ENCODE data around the gene GLI2. TPM values are rescaled to one million over a fixed set of nuclear protein-coding genes. Genes with fewer than 3 reads are reported as not detected.

Gene GLI2
- total RNA-seq, 1 experiment from 2014 or later, result 0.23 TPM

GRCh38 chr2:120737340-120738101, 1.9 kb downstream of the GLI2 start:
- no peak for DNase-seq (ENCODE audit: low read depth)

GRCh38 chr2:120738117-120738516, 2.4 kb downstream of the GLI2 start:
- no peak for DNase-seq (ENCODE audit: low read depth)

GRCh38 chr2:120738786-120739437, 3.2 kb downstream of the GLI2 start:
- DNase-seq (ENCODE audit: low read depth), result no peak

GRCh38 chr2:120739438-120740090, 3.9 kb downstream of the GLI2 start:
- DNase-seq (ENCODE audit: low read depth), result no peak

GRCh38 chr2:120740375-120740764, 4.7 kb downstream of the GLI2 start:
- no peak for DNase-seq (ENCODE audit: low read depth)

GRCh38 chr2:120740765-120741524, 5.3 kb downstream of the GLI2 start:
- no peak for DNase-seq (ENCODE audit: low read depth)

- no peak for DNase-seq (ENCODE audit: low read depth)
Observed at GRCh38 chr2:120741571-120742561, 6.2 kb downstream of the GLI2 start.

GRCh38 chr2:120743657-120744056, 8.0 kb downstream of the GLI2 start:
- DNase-seq (ENCODE audit: low read depth), result no peak

GRCh38 chr2:120744817-120745216, 9.1 kb downstream of the GLI2 start:
- no peak for DNase-seq (ENCODE audit: low read depth)

- DNase-seq (ENCODE audit: low read depth), result no peak
Observed at GRCh38 chr2:120745420-120746111, 9.9 kb downstream of the GLI2 start.

- no peak for DNase-seq (ENCODE audit: low read depth)
Observed at GRCh38 chr2:120746144-120746543, 10.5 kb downstream of the GLI2 start.

- no peak for DNase-seq (ENCODE audit: low read depth)
Observed at GRCh38 chr2:120747281-120747680, 11.6 kb downstream of the GLI2 start.

GRCh38 chr2:120747706-120748105, 12.0 kb downstream of the GLI2 start:
- DNase-seq (ENCODE audit: low read depth), result no peak

GRCh38 chr2:120748310-120748709, 12.6 kb downstream of the GLI2 start:
- no peak for DNase-seq (ENCODE audit: low read depth)

GRCh38 chr2:120748741-120749140, 13.1 kb downstream of the GLI2 start:
- no peak for DNase-seq (ENCODE audit: low read depth)

- DNase-seq (ENCODE audit: low read depth), result no peak
Observed at GRCh38 chr2:120749506-120750431, 14.1 kb downstream of the GLI2 start.

- no peak for DNase-seq (ENCODE audit: low read depth)
Observed at GRCh38 chr2:120750488-120751210, 15.0 kb downstream of the GLI2 start.

GRCh38 chr2:120751553-120751952, 15.9 kb downstream of the GLI2 start:
- DNase-seq (ENCODE audit: low read depth), result no peak
